Stomach (tissue), 4 donors: ENCODE results near the gene GDPD1.

Experiments used
- EP300 ChIP-seq: sonication (generic); formaldehyde crosslinking; IDR thresholded peaks from one replicate; pipeline ENCODE4 v1.6.1; 2017; ENCODE audit warnings: antibody characterized with exemption
- POLR2A ChIP-seq, 4 donors: fragments of 450-650 bp; IDR thresholded peaks; one replicate each; pipeline ENCODE4 v1.6.1; 2016; ENCODE audit warnings: antibody characterized with exemption in 4 of 4, control low read depth in 2 of 4, mild to moderate bottlenecking in 1 of 4, moderate library complexity in 1 of 4
- POLR2AphosphoS5 ChIP-seq, 3 donors: sonication (generic); formaldehyde crosslinking; IDR thresholded peaks; one replicate each; pipeline ENCODE4 v1.6.1; 2016; ENCODE audit warnings: antibody characterized with exemption in 3 of 3
- TF ChIP-seq, protein P1 (sequence below), 7 experiments: fragments of 450-650 bp in 4 of 7; fragments of 200-600 bp in 3 of 7; sonication (generic) in 3 of 7; IDR thresholded peaks; one replicate each; pipeline ENCODE4 v1.5.1; 2016 to 2019; ENCODE audit warnings: antibody characterized with exemption in 7 of 7, control low read depth in 2 of 7, mild to moderate bottlenecking in 1 of 7

DNA sequence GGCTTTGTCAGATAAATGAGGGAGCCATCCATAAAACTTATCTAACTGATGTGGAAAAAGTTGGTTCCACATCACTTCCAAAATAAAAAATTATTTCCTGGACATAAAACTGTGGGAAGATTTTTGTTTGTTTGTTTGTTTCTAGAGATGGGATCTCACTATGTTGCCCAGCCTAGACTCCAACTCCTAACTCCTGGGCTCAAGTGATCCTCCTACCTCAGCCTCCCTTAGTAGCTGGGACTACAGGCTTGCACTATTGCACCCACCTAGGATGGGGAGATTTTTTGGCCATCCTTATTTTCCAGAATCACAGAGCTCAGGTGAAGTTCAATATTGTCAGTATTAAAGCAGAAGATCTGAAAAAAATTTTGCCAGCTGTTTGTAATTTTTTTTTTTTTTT lies 34.3 kb upstream of the GDPD1 start:
- no peak for TF ChIP-seq POLR2AphosphoS5 (IDR thresholded peaks at IDR 0.05)
- TF ChIP-seq, protein P1, sequence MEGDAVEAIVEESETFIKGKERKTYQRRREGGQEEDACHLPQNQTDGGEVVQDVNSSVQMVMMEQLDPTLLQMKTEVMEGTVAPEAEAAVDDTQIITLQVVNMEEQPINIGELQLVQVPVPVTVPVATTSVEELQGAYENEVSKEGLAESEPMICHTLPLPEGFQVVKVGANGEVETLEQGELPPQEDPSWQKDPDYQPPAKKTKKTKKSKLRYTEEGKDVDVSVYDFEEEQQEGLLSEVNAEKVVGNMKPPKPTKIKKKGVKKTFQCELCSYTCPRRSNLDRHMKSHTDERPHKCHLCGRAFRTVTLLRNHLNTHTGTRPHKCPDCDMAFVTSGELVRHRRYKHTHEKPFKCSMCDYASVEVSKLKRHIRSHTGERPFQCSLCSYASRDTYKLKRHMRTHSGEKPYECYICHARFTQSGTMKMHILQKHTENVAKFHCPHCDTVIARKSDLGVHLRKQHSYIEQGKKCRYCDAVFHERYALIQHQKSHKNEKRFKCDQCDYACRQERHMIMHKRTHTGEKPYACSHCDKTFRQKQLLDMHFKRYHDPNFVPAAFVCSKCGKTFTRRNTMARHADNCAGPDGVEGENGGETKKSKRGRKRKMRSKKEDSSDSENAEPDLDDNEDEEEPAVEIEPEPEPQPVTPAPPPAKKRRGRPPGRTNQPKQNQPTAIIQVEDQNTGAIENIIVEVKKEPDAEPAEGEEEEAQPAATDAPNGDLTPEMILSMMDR (IDR thresholded peaks at IDR 0.05): no peak
- no peak for TF ChIP-seq EP300
- no peak for TF ChIP-seq POLR2A (IDR thresholded peaks at IDR 0.05)
